GM20000 (cell line): ENCODE results near the gene INO80C.

Experiments used
- DNase-seq: peaks from one replicate; pipeline ENCODE4 v3.0.0; 2012; ENCODE audit warnings: low spot score
- TF ChIP-seq, protein P1 (sequence below): IDR thresholded peaks from 2 replicates; pipeline ENCODE4 v1.5.1; 2012; ENCODE audit warnings: mild to moderate bottlenecking, control low read depth; ENCODE audit errors: extremely low read depth, missing control alignments

Gene INO80C

DNA sequence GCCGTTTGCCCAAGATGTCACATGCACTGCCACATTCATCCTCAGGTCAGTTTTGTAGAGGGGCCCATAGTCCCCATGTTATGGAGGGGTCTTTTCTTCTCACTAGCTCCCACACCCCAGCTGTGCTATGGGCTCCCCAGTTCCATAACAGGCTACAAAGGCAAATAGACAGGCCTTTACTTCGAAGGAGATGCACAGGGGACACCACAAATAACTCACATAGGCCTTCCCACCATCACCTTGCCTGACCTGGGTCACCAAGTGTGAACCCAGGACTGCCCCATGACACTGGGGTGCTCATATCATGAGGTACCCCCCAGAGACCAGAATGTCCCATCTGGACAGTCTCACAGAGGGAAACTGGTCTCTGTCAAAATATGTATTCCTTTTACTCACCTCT is 15.0 kb upstream of the INO80C start:
- DNase-seq: no peak
- TF ChIP-seq, protein P1, sequence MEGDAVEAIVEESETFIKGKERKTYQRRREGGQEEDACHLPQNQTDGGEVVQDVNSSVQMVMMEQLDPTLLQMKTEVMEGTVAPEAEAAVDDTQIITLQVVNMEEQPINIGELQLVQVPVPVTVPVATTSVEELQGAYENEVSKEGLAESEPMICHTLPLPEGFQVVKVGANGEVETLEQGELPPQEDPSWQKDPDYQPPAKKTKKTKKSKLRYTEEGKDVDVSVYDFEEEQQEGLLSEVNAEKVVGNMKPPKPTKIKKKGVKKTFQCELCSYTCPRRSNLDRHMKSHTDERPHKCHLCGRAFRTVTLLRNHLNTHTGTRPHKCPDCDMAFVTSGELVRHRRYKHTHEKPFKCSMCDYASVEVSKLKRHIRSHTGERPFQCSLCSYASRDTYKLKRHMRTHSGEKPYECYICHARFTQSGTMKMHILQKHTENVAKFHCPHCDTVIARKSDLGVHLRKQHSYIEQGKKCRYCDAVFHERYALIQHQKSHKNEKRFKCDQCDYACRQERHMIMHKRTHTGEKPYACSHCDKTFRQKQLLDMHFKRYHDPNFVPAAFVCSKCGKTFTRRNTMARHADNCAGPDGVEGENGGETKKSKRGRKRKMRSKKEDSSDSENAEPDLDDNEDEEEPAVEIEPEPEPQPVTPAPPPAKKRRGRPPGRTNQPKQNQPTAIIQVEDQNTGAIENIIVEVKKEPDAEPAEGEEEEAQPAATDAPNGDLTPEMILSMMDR: no peak

DNA sequence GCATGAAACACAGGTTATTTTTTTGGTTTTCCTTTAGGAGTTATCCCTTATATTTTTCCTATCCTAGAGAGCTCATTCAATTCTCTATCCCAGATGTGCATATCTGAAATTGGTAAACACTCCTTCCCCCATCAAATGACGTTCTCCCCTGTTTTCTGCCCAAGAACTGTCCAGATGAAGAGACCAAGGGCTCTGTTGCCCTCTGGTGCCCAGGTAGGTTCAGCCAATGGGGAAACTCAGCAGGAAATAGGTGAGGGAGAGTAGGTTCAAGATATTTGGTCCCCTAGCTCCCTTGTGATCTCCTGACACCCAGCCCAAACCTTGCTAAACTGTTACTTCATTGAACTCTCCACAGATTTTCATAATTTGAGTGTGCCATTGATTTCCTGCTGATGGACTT is 14.1 kb upstream of the INO80C start:
- TF ChIP-seq, protein P1: peak; percentile 15
- no peak for DNase-seq

DNA sequence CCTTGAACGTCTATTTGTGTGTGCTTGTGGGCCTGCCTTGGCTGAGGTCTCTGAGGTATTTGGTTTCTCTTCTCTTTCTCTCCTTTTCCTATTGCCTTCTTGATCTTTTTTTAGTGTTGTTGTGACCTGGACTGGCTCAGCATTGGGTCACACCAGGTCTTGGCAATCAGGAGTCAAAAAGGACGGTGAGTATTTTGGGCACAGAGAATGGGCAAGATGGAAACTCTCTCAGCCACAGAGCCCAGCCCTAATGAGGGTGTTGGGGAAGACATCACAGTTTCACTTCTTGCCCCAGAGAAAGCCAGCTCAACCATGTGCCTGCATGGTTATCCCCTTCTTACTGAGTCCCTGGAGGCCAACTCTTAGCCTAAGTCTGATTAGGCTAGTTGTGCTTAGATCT is 13.7 kb upstream of the INO80C start:
- TF ChIP-seq, protein P1: no peak
- peak; percentile 32 for DNase-seq

DNA sequence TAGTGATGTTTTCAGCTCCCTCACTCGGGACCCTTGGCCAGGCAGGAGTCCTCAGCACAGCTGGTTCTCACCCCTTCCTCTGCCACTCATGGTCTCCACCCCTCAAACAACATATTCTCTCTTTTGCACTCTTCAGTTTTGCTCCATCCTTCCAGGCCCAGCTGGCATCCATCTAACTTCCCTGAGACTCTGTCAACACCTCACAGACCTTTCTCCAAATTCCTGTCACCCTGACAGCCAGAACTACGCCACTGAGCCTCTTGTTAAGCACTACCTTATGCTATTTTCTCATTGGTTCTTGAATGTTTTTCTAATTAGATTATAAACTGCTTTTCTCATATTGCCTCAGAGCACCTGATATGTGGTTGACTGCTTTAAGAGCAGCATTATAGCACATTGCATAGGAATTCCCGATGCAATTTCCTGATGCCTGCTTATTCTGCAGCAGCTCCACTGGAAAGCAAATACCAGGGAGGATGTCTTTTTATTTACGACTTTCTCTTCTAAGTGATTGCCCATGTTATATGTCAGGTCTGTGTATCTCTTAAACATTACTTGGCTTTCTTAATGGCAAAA is 12.4 kb upstream of the INO80C start:
- no peak for DNase-seq
- TF ChIP-seq, protein P1: no peak

DNA sequence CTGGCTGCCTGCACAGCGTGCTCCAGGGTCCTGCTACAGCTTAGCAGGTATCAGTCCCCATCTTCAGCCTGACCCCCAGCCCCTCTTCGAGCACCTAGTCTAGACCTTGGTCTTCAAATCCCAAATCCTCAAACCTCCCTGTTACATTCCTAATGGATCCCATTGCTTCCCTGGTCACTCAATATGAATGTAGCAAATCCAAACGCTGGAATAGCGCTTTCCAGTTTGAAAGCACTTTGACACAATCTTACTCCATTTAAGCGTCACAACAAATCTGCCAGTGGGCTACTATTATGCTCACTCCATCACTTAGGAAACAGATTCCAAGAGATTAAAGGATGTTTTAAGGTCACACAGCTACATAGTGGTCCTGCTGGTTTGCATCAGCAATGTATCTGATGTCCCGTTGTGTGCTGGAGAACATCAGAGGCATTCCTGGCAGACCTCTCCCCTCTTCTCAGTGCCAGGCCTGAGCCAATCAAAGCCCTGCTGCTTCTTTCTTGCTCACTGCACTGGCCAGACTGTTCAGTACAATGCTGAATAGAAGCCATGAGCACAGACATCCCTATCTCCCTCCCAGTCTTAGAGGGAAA is 11.1 kb upstream of the INO80C start:
- TF ChIP-seq, protein P1: no peak
- no peak for DNase-seq

DNA sequence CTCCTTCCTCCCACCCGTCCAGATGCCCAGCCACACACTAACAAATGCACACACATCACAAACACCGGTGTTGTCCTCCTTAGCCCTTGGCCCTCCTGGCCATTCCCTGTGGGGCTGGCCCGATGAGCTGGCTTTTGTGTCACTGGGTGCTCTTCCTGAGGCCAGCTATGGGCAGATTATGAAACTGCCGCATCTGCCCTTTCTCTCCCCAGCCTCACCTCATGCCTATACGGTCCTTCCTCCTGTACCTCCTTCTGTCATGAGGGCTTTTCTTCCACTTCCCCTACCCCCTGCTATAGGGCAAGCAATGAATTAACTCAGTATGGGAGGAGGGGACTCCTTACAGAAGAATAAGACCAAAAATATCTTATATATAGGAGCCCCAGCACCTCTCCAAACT is 10.3 kb upstream of the INO80C start:
- TF ChIP-seq, protein P1: no peak
- no peak for DNase-seq

DNA sequence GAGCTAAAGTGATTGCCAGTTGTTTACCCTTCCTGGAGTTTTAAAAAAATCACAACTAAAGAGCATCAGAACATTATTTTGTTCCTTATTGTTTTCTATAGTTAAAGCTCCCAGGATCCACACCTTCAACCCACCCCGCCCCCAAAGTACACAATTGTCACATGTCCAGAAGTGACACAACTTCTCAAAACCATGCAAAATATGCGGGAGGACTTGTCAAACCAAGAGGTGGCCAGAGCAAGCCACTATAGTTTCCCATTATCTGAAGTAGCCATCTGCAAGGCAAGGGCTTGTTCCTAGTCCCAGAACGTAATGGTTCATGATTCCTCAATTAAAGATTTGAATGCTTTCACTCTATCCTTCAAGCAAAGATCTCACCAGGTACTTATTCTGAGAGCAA is 9.9 kb upstream of the INO80C start:
- DNase-seq: no peak
- TF ChIP-seq, protein P1: no peak
